ENCODE measurements around the gene GALK2.
"Not testable (repeated sequence)": the region's sequence is repeated elsewhere in the genome, so short reads cannot be mapped to it uniquely, and the experiment has no call there.

Gene GALK2

GRCh38 chr15:49223536-49224274 is 53.7 kb downstream of the GALK2 start:
- DNase-seq (ENCODE audit: low read depth in 2 of 2), result no peak

GRCh38 chr15:49225572-49226281 is 55.7 kb downstream of the GALK2 start:
- no peak for DNase-seq (ENCODE audit: low read depth in 2 of 2)

- DNase-seq (ENCODE audit: low read depth in 2 of 2), result no peak
Measured at GRCh38 chr15:49227602-49228001, 57.6 kb downstream of the GALK2 start.

- no peak for DNase-seq (ENCODE audit: low read depth in 2 of 2)
Measured at GRCh38 chr15:49229922-49230321, 59.9 kb downstream of the GALK2 start.

- DNase-seq (ENCODE audit: low read depth in 2 of 2), result no peak
Measured at GRCh38 chr15:49232236-49232806, 62.3 kb downstream of the GALK2 start.

GRCh38 chr15:49235446-49236124 is 65.5 kb downstream of the GALK2 start:
- peak in 1 of 2 donors; percentile 10 for DNase-seq (ENCODE audit: low read depth in 2 of 2)

- DNase-seq (ENCODE audit: low read depth in 2 of 2), result no peak
Measured at GRCh38 chr15:49236869-49237268, 66.8 kb downstream of the GALK2 start.

GRCh38 chr15:49238342-49238741 is 68.3 kb downstream of the GALK2 start:
- DNase-seq (ENCODE audit: low read depth in 2 of 2), result no peak

GRCh38 chr15:49239105-49239504 is 69.1 kb downstream of the GALK2 start:
- DNase-seq (ENCODE audit: low read depth in 2 of 2), result no peak

GRCh38 chr15:49242820-49243219 is 72.8 kb downstream of the GALK2 start:
- DNase-seq (ENCODE audit: low read depth in 2 of 2), result no peak

GRCh38 chr15:49247556-49248110 is 77.6 kb downstream of the GALK2 start:
- DNase-seq (ENCODE audit: low read depth in 2 of 2), result no peak

- no peak for DNase-seq (ENCODE audit: low read depth in 2 of 2)
Measured at GRCh38 chr15:49248291-49248690, 78.2 kb downstream of the GALK2 start.

- DNase-seq (ENCODE audit: low read depth in 2 of 2), result no peak
Measured at GRCh38 chr15:49255966-49256759, 86.1 kb downstream of the GALK2 start.

- DNase-seq (ENCODE audit: low read depth in 2 of 2), result not testable (repeated sequence)
Measured at GRCh38 chr15:49265117-49265516, 95.1 kb downstream of the GALK2 start.

- DNase-seq (ENCODE audit: low read depth in 2 of 2), result no peak
Measured at GRCh38 chr15:49265911-49266310, 95.9 kb downstream of the GALK2 start.

GRCh38 chr15:49270541-49271421 is 100.7 kb downstream of the GALK2 start:
- no peak for DNase-seq (ENCODE audit: low read depth in 2 of 2)

- no peak for DNase-seq (ENCODE audit: low read depth in 2 of 2)
Measured at GRCh38 chr15:49273734-49274318, 103.8 kb downstream of the GALK2 start.

GRCh38 chr15:49278751-49279150 is 108.7 kb downstream of the GALK2 start:
- no peak for DNase-seq (ENCODE audit: low read depth in 2 of 2)

GRCh38 chr15:49279521-49280456 is 109.7 kb downstream of the GALK2 start:
- DNase-seq (ENCODE audit: low read depth in 2 of 2), result no peak

Measured in activated CD8-positive, alpha-beta memory T cell treated with anti-CD3 and anti-CD28 coated beads for 4 hours (primary cell).